ENCODE results near the gene ETV3.

DNA sequence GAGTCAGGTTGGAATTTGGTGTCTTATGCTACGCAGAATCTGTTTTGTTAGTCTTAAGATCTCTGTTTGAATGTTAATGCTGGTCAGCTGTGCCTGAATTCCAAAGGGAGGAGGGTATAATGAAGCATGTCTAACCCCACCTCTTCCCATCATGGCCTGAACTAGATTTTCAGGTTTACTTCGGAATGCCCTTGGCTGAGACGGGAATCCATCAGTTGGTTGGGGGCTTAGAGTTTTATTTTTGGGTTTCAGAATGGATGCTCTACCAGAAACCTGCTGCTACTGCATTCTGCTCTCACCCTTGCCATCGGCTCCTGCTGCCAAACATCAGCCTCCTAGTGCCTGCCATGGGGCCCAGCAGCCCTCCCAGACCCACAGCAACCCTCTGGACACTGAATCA, 24.1 kb upstream of the ETV3 start:
- TF ChIP-seq, protein P1, sequence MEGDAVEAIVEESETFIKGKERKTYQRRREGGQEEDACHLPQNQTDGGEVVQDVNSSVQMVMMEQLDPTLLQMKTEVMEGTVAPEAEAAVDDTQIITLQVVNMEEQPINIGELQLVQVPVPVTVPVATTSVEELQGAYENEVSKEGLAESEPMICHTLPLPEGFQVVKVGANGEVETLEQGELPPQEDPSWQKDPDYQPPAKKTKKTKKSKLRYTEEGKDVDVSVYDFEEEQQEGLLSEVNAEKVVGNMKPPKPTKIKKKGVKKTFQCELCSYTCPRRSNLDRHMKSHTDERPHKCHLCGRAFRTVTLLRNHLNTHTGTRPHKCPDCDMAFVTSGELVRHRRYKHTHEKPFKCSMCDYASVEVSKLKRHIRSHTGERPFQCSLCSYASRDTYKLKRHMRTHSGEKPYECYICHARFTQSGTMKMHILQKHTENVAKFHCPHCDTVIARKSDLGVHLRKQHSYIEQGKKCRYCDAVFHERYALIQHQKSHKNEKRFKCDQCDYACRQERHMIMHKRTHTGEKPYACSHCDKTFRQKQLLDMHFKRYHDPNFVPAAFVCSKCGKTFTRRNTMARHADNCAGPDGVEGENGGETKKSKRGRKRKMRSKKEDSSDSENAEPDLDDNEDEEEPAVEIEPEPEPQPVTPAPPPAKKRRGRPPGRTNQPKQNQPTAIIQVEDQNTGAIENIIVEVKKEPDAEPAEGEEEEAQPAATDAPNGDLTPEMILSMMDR (conservative IDR thresholded peaks at IDR 0.05 in 1 of 2, IDR thresholded peaks at IDR 0.05 in 1 of 2; ENCODE audit: low read depth in 1 of 2, low read length in 2 of 2): no peak
- no peak for TF ChIP-seq EZH2 (IDR thresholded peaks at IDR 0.05; ENCODE audit: low read length, missing control alignments)
